COLO668 (cell line): ENCODE data around the gene MGP.

Source experiments
- DNase-seq: peaks from one replicate; lab custom pipeline; 2025; ENCODE audit not compliant: unreplicated experiment; lab: John Stamatoyannopoulos, UW

MGP gene

DNA sequence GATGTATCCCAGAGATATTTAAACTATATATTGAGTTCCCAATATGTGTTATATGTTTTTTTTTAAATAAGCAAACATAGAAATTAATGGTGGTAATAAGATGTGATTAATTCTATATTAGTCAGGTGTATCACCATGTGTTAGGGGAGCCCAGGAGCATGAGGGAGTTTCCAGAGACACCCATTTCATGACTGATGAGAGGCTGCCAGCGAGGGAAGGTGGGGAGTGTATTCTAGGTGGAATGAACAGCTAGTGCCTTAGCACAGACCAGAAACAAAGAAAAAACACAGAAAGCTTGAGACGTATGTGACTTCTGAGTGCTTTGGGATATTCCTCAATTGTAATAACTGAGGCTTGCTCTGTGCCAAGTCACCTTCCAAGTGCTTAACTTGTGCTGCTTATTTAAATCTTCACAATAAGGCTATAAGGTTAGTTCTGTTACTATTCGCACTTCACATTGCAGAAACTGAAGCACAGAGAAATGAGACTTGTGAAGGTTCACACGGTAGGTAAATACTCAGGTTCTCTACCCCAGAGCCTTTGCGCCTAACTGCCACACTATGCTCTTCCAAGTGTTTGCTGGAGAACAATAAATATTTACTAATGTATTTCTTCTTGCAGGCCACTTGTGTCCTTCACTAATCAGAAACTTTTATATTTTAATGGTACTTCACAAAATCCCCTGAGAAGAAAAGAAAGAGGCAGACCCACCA lies 17.9 kb upstream of the MGP start:
- DNase-seq = no peak

DNA sequence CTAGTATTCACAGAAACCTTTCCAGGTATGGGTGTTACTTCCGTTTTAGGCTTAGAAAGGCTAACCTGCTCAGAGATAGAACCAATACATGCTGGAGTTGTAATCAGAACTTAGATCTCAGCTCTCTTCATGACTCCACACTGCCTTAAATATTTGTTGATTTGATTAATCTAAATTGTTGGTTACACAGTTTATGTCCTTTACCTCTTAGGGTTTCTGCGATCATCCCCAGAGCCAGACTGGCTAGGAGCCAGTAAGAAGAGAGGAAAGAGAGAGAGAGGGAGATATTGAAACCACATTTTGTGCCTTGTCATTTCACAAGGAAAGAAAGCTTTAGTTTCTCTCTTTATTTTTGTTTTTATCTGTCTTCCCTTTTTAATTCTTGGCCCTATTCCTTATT lies 16.8 kb upstream of the MGP start:
- no peak for DNase-seq

DNA sequence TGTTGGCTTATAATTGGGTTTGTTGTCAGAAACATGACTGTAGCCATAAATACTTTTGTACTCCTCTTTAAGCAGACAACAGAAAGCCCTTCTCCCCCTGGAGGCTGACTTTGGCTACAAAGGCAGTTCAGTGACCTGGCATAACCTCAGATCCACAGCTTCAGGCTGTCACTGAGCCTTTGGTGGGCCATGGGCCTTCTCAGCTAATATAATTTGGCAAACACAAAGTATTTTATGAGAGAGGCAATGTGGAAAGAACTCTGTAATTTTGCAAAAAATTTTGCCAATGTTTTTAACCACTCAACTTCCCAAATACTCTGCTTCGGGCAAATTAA lies 15.5 kb upstream of the MGP start:
- DNase-seq = no peak

DNA sequence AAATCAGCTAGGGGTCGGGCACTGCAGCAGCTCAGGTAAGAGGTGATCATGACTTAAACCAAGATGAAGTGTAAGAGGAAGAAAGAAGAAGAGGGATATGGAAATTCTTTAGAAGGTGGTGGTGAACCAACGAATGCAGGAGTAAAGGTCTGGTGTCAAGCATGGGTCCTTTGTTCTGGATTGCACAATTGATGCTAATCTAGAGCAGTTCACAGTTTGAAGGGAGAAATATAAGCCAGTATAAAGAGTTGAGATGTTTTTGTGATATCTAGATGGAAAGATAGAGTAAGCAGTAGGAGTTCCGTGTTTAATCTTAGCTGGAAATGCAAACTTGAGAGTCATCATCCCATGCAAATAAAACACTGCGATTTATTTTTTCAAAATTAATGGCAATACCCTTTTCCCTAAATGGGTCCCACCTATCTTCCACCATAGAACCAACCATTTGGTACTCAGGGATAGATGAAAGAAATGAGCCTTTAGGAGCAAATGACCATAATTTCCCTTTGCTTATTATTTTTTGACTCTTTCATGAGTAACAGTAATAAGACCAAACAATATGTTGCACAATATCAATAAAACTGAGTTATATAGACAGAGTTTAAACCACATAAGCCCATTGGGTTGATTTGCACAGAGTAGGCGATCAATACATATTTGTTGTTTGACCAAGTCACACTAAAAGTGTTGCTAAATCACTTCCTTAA lies 15.0 kb upstream of the MGP start:
- no peak for DNase-seq

DNA sequence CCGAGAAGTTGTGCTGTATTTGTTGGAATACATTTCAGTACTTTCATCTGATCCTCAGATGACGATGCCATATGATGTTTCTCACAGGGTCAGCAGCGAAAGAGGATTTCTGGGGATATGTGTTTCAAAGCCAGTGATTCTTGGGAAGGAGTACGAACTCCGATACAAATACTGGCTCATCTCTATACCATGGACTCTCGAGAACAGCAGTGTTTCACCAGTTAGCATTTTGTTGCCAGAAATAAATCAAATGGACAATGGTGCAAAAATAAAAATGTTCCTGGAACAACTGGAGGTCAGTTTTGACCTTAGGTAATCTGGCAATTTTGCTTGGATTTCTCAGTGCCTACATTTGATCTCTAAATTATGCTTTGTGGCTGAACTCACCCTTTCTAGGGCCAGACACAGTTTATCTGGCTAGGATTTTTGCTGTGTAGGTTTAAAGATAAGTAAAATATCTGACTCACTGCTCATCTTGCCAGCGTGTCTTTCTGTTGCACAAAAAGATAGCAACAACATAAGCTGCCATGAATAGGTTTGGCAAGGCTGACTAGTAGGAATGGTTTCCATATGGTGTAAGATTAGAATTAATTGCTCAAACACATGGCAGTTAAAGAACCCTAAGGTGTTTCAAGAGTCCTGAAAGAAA lies 11.0 kb upstream of the MGP start:
- no peak for DNase-seq

DNA sequence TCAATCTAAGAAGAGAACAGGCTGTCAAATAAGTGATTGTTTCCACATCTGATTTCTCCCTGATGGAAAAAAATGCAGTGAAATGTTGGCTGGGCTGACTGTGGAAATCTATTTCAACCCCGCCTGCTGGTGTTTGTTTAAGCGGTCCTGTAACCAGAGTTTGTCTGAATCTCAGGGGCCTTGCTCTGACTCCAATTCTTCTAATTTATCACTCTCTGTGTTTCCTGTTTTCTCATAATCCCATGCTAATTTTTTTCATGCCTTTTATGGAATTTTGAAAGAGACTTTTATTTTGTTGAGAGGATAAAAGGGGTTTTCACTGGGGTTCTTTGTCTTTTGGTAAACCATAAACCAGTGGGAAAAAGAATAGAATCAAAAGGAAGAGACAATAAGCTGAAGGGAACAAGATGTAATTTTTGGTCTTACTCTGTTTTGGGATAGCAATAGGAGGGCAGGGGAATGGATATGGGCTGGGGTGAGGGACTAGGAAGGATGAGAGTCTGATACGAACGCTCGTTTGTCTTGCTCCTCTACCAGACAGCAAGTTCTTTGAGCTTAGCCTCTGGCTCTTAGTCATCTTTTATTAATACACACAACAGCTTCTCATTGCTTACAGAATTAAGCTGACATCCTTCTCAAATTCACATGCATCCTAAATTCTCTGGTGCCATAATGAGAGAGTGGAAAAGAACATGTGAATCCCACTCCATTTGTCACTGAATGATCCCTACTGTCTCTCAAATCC lies 8.0 kb upstream of the MGP start:
- DNase-seq = no peak

DNA sequence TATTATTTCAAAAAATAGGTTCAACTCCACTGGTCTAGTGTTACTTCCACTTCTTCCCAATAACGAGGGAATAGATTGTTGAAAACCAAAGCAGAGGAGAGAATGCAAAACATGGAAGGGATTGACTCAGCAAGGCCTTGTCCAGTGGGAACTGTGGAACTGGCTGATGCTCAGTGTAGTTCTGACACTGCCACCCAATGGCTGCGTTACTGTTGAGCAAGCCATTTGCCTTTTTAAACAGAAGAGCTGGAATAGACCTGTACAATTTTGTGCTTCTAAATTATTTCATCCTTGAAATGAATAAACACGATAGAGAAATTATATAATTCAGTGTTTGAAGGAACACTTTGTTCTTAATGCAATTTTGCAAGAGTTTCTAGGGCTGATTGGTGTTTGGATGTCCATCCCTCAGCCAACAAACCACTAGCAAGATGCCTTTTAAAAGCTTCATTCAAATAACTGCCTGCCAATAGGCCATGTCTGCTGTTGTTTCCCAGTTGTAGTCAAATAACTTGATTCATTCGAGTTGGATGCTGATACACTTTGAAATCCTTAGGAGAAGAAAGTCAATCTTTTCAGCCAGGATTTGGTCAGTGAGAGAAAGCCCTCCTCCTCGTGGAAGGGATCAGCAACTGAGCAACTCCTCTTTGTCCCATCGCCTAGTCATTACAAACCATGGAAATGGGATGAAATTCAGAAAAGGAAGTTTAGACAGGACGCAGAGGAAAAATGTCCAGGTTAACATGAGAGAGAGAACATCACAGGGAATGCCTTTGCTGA lies 7.3 kb upstream of the MGP start:
- no peak for DNase-seq

DNA sequence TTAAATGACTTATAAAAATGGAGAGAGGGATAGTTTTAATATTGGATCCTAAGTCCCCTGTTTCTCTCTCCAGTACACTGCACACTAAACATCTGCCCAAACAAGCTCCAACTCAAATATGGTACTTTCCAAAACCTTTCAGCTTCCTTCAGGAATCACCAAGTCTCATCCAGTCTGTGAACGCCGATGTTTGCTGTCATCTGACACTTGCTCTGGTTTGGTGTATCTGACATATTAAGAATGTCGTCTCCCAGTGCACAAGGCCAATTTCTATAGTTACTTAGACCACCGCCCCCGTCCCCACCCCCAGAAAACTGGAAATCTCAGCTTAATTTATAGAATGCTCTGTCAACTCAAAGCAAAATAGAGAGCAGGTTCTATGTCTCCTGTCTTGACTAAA lies 5.0 kb upstream of the MGP start:
- no peak for DNase-seq

DNA sequence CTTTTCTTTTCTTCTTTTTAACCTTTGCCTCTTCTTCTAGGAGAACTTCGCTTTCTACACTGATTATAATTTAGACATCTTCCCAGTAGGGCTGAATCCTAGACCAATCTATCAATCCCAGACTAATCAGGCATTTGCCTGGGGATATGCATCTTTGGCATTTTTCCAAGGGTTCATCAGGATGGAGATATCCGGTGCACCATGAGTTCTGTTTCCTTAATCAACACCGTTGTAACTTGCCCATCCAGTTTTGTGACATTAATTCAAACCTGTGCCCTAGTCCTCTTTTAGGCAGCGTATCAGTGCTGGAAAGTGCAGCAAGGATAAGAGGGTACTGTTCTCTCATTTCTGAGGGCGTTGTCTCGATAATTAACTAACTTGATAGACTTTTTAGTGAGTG lies 617 bp upstream of the MGP start:
- DNase-seq = peak; percentile 18

DNA sequence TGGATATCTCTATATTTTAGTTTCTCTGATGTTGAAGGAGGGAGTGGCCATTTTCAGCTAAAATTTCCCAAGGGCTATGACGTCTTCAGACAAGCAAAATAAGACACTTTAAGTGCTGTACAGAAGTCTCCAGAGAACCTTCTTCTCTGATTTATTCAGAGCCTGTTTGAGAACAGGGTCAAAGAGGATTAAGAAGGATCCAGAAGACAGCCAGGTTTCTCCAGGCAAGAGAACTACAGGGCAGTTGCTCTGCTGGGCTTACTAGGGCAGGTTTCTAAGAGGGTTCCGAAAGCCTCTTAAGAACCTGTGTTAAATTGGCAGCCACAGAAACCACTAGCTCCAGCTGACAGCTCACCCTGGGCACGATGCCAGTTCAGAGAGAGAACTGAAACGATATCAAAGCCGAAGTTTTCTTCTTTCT lies 1.2 kb downstream of the MGP start:
- DNase-seq = peak; percentile 5

DNA sequence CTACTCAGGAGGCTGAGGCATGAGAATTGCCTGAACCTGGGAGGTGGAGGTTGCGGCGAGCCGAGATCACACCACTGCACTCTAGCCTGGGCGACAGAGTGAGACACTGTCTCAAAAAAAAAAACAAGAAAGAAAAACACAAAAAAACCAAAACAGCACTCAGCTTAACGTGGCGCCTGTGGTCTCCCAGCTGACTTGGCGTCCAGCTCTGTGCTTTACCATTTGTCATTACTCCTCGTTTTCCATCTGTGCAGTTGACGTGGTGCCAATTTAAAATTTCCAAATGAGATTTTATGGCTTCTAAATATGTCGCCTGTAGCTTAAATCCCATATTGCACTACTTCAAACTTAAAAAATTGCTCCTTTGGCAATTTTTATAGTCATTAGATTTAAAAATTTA lies 2.0 kb downstream of the MGP start:
- DNase-seq = no peak

DNA sequence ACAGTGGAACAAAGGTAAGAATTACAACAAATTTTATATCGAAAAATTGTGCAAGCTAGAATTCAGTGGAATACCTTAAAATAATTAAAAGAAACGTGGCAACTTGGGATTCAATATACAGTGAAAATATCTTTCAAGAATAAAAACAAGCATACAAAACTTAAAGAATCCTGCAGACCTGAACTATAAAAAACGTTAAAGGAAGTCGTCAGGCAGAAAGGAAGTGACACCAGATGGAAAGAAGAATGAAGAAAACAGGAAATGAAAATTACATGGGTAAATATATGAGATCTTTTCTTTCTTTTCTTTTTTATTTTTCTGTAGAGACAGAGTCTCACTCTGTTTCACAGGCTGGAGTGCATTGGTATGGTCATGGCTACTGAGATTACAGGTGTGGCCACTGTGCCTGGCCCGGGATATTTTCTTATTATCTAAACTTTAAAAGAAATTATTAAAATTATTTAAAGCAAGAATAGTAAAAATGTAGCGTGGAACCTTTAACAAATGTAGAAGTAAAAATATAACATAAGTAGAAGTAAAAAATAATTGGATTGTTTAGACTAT lies 4.7 kb downstream of the MGP start:
- DNase-seq = no peak

DNA sequence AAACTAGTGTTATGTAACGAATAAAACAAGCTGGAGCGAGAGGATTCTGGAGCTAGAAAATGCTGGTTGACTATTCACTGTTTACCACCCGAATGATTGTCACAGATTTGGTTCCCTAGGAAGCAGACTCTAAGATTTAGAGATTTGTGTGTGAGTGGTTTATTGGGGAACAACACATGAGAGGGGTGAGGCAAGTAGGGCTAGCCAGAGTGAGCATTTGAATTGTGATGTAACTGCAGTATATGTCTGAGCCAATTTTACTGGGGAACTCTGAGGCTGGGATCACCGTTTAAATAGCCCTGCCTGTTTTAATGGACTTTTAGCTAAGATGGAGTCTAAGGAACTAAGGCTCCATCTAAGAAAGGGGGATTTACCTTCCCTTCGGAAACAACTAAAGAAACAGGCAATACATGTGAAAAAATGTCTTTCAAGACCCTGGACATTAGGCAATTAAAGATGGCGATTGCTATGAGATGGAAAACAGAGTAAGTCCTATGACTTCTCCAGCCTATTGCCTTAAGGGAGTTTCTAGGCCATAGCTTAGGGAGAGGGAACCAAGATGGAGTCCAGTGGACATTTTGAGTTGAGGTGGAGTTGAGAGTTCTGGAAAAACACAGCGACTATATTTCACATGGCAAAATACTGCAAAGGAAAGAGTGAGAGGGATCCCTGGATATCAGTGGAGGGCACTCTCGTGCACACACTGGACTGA lies 6.3 kb downstream of the MGP start:
- no peak for DNase-seq

DNA sequence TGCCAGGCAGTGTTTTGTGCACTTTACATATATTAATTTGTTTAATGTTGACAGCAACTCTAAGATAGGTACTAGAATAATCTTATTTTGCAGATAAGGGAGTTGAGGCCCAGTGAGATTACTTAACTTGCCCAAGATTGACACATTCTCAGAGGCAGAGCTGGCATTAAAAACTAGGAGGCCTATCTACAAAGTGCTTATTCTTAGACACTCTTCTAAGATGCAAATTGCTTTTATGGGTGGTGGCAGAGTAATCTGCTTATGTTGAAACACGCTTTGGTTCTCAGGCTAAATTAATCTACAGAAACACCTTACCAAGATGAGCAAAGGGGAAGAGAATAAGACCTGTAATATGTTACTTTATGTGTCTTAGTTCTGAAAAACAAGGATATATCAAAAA lies 7.2 kb downstream of the MGP start:
- DNase-seq = no peak

DNA sequence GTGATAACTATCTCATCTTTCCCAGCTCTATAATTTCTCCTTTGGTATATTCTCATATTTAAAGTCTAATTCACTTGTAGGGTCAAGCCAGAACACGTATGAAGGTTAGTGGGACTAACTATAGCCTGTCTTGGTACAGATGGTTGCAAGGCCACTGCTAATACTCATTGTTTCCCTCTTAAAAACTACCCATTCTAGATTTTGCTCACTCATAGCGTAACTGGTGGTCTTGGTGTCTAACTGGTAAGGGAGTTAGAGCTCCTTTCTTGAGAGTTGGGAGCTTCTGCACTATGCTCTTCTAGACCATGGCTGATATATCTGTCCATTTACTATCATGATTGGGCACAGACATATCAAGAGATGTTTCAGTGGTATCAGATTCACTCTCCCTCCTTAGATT lies 8.8 kb downstream of the MGP start:
- no peak for DNase-seq

DNA sequence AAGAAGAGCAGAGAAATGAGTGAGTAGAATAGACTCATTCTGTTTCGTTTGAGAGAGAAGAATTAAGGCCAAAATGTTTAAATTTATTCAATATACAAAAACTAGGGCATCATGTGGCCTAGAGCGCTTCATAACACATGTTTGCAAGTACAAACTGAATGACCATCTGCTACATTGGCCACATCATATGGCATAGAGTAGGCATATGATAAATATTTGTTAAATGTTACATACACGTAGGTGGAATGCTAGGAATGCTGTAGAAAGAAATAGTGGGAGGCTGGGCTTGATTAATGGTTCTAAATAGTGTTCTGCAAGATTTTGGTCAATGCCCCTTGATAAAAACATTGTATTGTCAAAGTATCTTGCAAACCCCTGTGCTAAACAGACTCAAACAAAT lies 10.8 kb downstream of the MGP start:
- no peak for DNase-seq

DNA sequence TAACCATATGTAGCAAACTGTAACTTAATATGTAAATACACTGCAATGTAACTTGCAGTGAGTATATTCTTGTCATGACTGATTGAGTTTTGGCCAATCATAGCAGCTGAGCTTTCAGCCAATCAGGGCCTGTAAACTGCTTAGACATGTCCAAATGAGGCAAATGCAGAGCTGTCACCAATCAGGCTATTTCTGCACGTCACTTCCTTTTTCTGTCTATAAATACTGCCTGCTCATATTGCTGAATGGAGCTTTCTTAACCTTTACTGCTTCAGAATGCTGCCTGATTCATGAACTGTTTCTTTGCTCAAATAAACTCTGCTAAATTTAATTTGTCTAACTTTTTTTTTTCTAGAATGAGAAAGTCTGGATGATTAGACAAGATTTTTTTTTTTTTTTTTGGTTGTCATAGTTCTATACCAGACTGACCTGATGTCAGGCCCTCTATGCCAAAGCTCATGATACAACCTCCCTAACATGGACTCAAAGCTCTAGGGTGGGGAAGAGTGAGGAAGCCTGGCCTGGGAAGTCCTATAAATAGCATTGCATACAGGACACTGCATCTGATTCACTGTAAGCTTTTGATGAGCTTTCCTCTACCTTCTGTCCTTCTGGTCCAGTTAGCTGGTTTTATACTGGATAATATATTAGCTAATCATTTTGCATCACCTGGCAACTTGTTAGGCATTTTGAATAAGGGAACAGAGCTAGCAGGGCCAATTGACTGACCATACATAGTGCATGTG lies 12.0 kb downstream of the MGP start:
- DNase-seq = no peak

DNA sequence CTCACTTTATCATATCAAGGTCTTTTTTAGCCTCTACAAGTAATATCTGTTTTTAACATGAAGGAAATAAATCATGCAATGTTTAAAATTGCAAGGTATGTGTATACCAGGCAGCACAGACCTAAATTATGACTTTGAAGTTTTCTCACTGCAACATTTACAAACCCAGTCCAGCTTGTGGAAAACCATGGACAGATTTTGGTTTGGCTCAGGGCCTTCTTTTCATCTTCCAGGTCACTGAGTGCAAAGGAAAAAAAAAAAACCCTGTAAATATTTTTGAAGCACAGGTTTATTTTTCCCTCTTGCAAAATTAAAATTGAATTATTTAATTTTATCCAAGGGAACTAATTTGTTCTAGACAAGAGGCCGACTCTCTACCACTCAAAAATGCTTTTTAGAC lies 13.8 kb downstream of the MGP start:
- no peak for DNase-seq

DNA sequence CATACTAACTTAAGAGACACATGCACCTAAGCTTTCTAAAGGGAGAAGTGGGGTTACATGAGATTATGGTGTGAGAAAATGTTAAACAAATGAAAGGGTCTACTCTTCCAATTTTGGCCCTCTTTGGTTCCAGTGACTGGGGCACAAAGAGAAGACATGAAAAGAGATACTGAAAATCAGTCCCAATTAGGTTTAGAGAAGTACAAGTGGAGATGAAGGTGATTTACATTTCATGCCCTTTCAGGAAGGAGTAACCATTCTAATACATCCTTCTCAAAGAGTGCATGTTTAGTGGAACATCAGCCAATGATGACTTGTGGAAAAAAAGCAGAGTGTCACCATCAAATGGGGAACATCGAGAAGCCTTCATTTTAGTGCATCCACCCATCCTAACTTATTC lies 14.4 kb downstream of the MGP start:
- DNase-seq = no peak
